Measurements from ENCODE around the gene COX4I1.
"Not testable (repeated sequence)": the region's sequence is repeated elsewhere in the genome, so short reads cannot be mapped to it uniquely, and the experiment has no call there.

The COX4I1 gene

GRCh38 chr16:85805442-85806045 lies 6.0 kb downstream of the COX4I1 start:
- no peak for DNase-seq

- DNase-seq, result no peak
Observed at GRCh38 chr16:85806539-85806938, 7.0 kb downstream of the COX4I1 start.

- DNase-seq, result not testable (repeated sequence)
Observed at GRCh38 chr16:85807340-85807739, 7.8 kb downstream of the COX4I1 start.

- not testable (repeated sequence) for DNase-seq
Observed at GRCh38 chr16:85808104-85808503, 8.6 kb downstream of the COX4I1 start.

- no peak for DNase-seq
Observed at GRCh38 chr16:85808926-85809325, 9.4 kb downstream of the COX4I1 start.

- no peak for DNase-seq
Observed at GRCh38 chr16:85809645-85810044, 10.2 kb downstream of the COX4I1 start.

- no peak for DNase-seq
Observed at GRCh38 chr16:85810097-85810741, 10.7 kb downstream of the COX4I1 start.

- DNase-seq, result no peak
Observed at GRCh38 chr16:85810742-85811115, 11.2 kb downstream of the COX4I1 start.

GRCh38 chr16:85812031-85812807 lies 12.7 kb downstream of the COX4I1 start:
- no peak for DNase-seq

GRCh38 chr16:85812811-85813700 lies 13.6 kb downstream of the COX4I1 start:
- DNase-seq, result no peak

- DNase-seq, result no peak
Observed at GRCh38 chr16:85816159-85816558, 16.7 kb downstream of the COX4I1 start.

- DNase-seq, result not testable (repeated sequence)
Observed at GRCh38 chr16:85817195-85817594, 17.7 kb downstream of the COX4I1 start.

- DNase-seq, result peak; percentile 94
Observed at GRCh38 chr16:85819245-85819644, 19.8 kb downstream of the COX4I1 start.

GRCh38 chr16:85819771-85820170 lies 20.3 kb downstream of the COX4I1 start:
- DNase-seq, result no peak

GRCh38 chr16:85820604-85821372 lies 21.3 kb downstream of the COX4I1 start:
- DNase-seq, result no peak

- peak; percentile 88 for DNase-seq
Observed at GRCh38 chr16:85821390-85822135, 22.1 kb downstream of the COX4I1 start.

- DNase-seq, result no peak
Observed at GRCh38 chr16:85822145-85822544, 22.6 kb downstream of the COX4I1 start.

- no peak for DNase-seq
Observed at GRCh38 chr16:85823328-85823920, 23.9 kb downstream of the COX4I1 start.

GRCh38 chr16:85824161-85825135 lies 25.0 kb downstream of the COX4I1 start:
- no peak for DNase-seq

GRCh38 chr16:85825326-85825725 lies 25.8 kb downstream of the COX4I1 start:
- no peak for DNase-seq

Measured in activated CD4-positive, alpha-beta T cell treated with anti-CD3 and anti-CD28 coated beads for 48 hours (primary cell).